GM12878 (cell line): ENCODE results near the gene AP1M1. TPM values are rescaled to one million over a fixed set of nuclear protein-coding genes. Genes with fewer than 3 reads are reported as not detected.
A peak's percentile ranks its signal among the peaks of the same experiment; 100 is the strongest.

Experiments used
- ATF2 ChIP-seq: IDR thresholded peaks from 2 replicates; pipeline ENCODE4 v1.6.1; 2012; ENCODE audit warnings: low read length, inconsistent platforms
- ESRRA ChIP-seq: IDR thresholded peaks from 2 replicates; pipeline ENCODE4 v1.6.1; 2012; ENCODE audit warnings: mild to moderate bottlenecking, low read length, improper control_type of control experiment
- ETV6 ChIP-seq, 2 experiments: fragments of 450-650 bp in 1 of 2; IDR thresholded peaks in 1 of 2; conservative IDR thresholded peaks in 1 of 2; 2 replicates each; pipeline ENCODE4 v1.6.1; 2014; ENCODE audit warnings: antibody characterized with exemption in 1 of 2, borderline replicate concordance in 1 of 2, low read depth in 1 of 2, mild to moderate bottlenecking in 1 of 2, moderate library complexity in 1 of 2
- NFYA ChIP-seq: IDR thresholded peaks from 2 replicates; pipeline ENCODE4 v1.6.1; 2011; ENCODE audit warnings: low read depth, mild to moderate bottlenecking, low read length, improper control_type of control experiment, borderline replicate concordance
- POLR2AphosphoS5 ChIP-seq: IDR thresholded peaks from 2 replicates; pipeline ENCODE4 v1.6.1; 2011; ENCODE audit warnings: mild to moderate bottlenecking, low read length, inconsistent platforms
- REST ChIP-seq: IDR thresholded peaks from 2 replicates; pipeline ENCODE4 v1.6.1; 2012; ENCODE audit warnings: mild to moderate bottlenecking, low read depth, low read length
- SIN3A ChIP-seq: IDR thresholded peaks from 2 replicates; pipeline ENCODE4 v1.6.1; 2012; ENCODE audit warnings: low read depth, low read length, improper control_type of control experiment
- polyA plus RNA-seq, 11 experiments: library from polyadenylated mRNA; depleted of rRNA in 4 of 11; unstranded in 6 of 11; stranded (reverse) in 5 of 11; fragments of >200 nt; fragmentation: Nextera tagmentation in 4 of 11; fragmentation: Illumina TruSeq in 1 of 11; extraction: Ambion mirVana in 4 of 11; extraction: Trizol in 1 of 11; gene quantifications; 1 replicate in 1 of 11; 2 replicates in 10 of 11; pipeline versions ENCODE4 v1.2.1 to v1.2.3, GENCODE V29; 2011 to 2016; ENCODE audit warnings: inconsistent platforms in 2 of 11, missing spikeins in 2 of 11, low read depth in 1 of 11
- total RNA-seq, 4 experiments: library from RNA; depleted of rRNA in 3 of 4; stranded (reverse); fragments of >200 nt in 3 of 4; fragmentation: Illumina TruSeq in 1 of 4; extraction: Trizol in 1 of 4; gene quantifications; 2 replicates each; pipeline versions ENCODE4 v1.2.1 to v1.2.3, GENCODE V29; 2013 to 2021

The AP1M1 gene
- total and polyA plus RNA-seq, 10 of the 15 experiments (the other 5 are each of a cell fraction or from before 2014, with no cell fraction given), result 1.0 to 116 (median 44.7) TPM

DNA sequence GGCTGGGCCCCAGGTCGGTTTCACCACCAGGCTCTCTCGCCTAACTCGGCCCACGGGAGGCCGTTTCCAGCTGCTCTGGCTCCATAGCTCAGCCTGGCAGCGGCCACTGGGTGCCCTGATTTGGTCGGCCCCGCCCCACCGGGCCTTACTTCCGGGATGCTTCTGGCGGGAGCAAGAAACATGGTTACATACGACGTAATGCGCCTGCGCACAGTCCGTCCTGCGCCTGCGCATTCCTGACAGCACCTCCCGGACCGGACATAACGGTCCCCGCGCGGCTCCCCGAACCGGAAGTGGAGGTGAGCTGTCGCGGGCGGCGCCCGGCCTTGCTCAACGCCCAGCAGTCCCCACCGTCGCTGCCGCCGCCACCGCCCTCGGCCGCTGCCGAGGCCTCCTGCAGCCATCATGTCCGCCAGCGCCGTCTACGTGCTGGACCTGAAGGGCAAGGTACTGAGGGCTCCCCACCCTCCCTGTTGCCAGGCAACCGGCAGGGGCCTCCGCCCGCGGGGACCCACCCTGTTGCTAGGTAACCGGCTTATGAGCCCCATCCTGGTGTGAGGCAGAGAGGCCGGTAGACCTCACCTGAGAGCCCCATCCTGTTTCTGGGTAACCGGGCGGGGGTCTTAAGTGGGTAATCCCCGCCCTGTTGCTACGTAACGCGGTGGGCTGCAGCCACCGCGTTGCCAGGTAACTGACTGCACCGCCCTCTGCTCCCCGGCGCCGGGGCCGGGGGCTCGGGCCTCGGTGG lies at the start of gene AP1M1 (continued):
- TF ChIP-seq REST (no peak), ESRRA (peak; percentile 31; the same call in 1 of the 2 replicates), SIN3A (peak; percentile 92; the same call in 1 of the 2 replicates), ETV6 (conservative IDR thresholded peaks at IDR 0.05 in 1 of 2, IDR thresholded peaks at IDR 0.05 in 1 of 2; ENCODE audit: borderline replicate concordance in 1 of 2, low read depth in 1 of 2) (peak in 1 of 2 experiments; percentile 46; a peak in 1 of 4 replicates), NFYA (no peak), POLR2AphosphoS5 (peak; percentile 64; the same call in 1 of the 2 replicates), ATF2 (no peak)
